GM13976 (cell line): ENCODE measurements around the gene GINS3.

ENCODE experiments used
- DNase-seq: peaks from one replicate; pipeline ENCODE4 v3.0.0; 2012; ENCODE audit warnings: low spot score
- in situ Hi-C: fragments of 300-500 bp; cut with MboI; formaldehyde crosslinking; loops from one replicate; pipeline ENCODE4 v1.12.0; 2022; ENCODE audit warnings: low sequenced_read_pairs, mixed read lengths, inconsistent platforms; ENCODE audit not compliant: unreplicated experiment
- TF ChIP-seq, protein P1 (sequence below): IDR thresholded peaks from 2 replicates; pipeline ENCODE4 v1.5.1; 2012; ENCODE audit warnings: borderline replicate concordance, mild to moderate bottlenecking; ENCODE audit not compliant: insufficient read depth; ENCODE audit errors: extremely low read depth, missing control alignments, control extremely low read depth

Gene GINS3

DNA sequence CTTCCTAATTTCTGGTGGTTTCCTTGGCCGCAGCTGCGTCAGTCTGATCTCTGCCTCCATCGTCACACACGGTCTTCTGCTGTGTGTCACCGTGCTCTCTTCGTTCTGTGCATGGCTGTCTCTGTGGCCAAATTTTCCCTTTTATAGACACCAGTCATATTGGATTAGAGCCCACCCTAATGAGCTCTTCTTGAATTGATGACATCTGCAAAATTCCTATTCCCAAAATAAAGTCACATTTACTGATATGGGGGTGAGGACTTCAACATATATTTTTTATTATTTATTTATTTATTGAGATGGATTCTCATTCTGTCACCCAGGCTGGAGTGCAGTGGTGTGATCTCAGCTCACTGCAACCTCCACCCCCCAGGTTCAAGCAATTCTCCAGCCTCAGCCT lies 38.4 kb downstream of the GINS3 start:
- TF ChIP-seq, protein P1, sequence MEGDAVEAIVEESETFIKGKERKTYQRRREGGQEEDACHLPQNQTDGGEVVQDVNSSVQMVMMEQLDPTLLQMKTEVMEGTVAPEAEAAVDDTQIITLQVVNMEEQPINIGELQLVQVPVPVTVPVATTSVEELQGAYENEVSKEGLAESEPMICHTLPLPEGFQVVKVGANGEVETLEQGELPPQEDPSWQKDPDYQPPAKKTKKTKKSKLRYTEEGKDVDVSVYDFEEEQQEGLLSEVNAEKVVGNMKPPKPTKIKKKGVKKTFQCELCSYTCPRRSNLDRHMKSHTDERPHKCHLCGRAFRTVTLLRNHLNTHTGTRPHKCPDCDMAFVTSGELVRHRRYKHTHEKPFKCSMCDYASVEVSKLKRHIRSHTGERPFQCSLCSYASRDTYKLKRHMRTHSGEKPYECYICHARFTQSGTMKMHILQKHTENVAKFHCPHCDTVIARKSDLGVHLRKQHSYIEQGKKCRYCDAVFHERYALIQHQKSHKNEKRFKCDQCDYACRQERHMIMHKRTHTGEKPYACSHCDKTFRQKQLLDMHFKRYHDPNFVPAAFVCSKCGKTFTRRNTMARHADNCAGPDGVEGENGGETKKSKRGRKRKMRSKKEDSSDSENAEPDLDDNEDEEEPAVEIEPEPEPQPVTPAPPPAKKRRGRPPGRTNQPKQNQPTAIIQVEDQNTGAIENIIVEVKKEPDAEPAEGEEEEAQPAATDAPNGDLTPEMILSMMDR, result no peak
- in situ Hi-C loops, result no loop called here
- no peak for DNase-seq

DNA sequence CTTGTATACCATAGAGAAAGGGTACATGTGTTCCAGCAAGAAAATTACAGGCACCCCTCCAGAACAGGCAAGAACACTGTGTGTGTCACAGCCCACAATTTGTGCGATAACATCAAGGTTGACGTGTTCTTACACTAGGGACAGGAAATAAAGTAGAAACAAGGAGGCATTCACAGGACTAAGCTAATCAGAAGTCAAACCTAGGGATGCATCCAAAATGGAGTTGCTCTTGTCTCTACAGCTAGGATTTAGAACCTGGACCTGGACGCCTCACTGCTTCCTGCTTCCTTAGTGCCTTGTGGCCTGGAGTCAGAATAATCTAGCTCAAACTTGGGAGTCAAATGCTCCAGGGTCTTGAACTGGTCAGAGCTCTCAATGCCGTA lies 41.3 kb downstream of the GINS3 start:
- DNase-seq, result no peak
- TF ChIP-seq, protein P1, result no peak
- in situ Hi-C loops, result no loop called here

DNA sequence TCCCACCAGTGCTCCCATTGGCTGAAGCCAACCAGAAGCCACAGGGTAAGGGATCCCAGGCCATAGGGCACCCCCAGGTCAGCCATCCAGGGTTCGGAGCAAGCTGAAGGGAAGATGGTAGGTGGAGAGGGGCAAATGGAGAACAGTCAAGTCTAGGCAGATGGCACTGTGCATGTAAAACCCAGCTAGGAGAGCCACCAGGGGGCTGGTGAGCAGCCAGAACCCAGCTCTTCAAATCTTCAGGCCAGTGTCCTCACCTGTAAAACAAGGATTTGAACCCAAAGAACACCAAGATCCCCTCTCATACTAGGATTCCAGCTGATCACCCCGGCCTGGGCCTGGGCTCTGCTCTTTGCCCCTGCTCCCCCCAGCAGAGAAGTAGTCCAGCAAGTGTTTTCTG lies 43.5 kb downstream of the GINS3 start:
- in situ Hi-C loops, result no loop called here
- no peak for DNase-seq
- TF ChIP-seq, protein P1, result no peak

- TF ChIP-seq, protein P1, result no peak
- DNase-seq, result no peak
- in situ Hi-C loops, result no loop called here
These were observed 47.9 kb downstream of the GINS3 start for GRCh38 chr16:58440131-58440530.

DNA sequence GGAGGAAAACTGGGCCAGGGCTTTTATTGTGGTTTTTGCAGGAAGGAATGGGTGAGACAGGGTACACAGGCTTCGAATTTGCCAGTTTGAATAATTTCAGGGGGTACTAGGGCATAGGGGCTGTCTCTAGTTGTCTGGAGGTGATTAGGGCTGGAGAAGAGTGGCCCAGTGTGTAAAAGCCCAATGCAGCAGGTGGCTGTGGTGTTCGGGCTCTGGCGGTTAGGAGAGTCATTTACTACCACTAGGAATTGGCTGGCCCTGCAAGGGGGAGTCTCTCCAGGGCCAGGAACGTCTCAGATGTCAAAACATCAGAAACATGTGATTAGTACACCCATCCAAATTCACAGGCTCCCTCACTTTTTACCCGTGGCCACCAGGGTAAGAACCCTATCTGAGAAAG lies 50.3 kb downstream of the GINS3 start:
- TF ChIP-seq, protein P1, result no peak
- in situ Hi-C loops, result no loop called here
- no peak for DNase-seq

DNA sequence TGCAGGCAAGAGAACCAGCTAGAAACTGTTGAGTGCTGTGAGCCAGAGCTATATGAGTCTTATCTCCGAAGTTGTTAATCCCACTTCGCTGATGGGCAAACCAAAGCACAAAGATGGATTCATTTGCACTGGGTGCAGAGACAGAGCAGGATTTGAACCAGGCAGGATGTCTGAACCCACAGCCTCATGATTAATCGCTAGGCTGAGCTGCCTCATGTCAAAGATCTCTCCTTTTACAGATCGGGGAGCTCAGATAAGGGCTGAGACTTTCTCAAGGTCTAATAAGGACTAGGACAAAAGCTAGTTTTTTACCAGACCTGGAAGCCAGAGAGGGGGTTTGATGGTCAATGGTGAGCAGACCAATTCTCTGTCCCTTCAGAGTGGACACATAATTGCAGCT lies 51.5 kb downstream of the GINS3 start:
- in situ Hi-C loops, result no loop called here
- TF ChIP-seq, protein P1, result no peak
- no peak for DNase-seq

DNA sequence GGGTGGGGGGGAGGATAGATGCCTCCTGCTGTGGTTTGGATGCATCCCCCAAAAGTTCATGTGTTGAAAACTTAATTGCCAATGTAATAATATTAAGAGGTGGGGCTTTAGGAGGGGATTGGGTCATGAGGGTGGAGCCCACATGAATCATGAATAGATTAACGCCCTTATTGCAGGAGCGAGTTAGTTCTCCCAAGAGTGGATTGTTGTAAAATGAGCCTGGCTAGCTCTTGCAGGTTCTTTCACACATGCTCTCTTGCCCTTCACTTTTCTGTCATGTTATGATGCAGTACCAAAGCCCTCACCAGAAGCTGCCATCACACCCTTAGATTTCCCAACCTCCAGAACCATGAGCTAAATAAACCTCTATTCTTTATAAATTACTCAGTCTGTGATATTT lies 52.0 kb downstream of the GINS3 start:
- DNase-seq, result no peak
- TF ChIP-seq, protein P1, result no peak
- in situ Hi-C loops, result no loop called here
